Mammary epithelial cell (primary cell): ENCODE measurements around the gene FHDC1.

Experiments used
- EZH2 ChIP-seq: IDR thresholded peaks from 2 replicates; pipeline ENCODE4 v1.6.1; 2012; ENCODE audit warnings: low read length, inconsistent platforms, borderline replicate concordance
- TF ChIP-seq, protein P1 (sequence below), 2 donors: IDR thresholded peaks in 1 of 2; conservative IDR thresholded peaks in 1 of 2; 2 replicates each; pipeline ENCODE4 v1.5.1; 2011 to 2012; ENCODE audit warnings: inconsistent platforms in 2 of 2, low read length in 2 of 2, mild to moderate bottlenecking in 2 of 2, control low read depth in 1 of 2, low read depth in 1 of 2; ENCODE audit not compliant: insufficient read depth in 1 of 2; ENCODE audit errors: extremely low read depth in 1 of 2

DNA sequence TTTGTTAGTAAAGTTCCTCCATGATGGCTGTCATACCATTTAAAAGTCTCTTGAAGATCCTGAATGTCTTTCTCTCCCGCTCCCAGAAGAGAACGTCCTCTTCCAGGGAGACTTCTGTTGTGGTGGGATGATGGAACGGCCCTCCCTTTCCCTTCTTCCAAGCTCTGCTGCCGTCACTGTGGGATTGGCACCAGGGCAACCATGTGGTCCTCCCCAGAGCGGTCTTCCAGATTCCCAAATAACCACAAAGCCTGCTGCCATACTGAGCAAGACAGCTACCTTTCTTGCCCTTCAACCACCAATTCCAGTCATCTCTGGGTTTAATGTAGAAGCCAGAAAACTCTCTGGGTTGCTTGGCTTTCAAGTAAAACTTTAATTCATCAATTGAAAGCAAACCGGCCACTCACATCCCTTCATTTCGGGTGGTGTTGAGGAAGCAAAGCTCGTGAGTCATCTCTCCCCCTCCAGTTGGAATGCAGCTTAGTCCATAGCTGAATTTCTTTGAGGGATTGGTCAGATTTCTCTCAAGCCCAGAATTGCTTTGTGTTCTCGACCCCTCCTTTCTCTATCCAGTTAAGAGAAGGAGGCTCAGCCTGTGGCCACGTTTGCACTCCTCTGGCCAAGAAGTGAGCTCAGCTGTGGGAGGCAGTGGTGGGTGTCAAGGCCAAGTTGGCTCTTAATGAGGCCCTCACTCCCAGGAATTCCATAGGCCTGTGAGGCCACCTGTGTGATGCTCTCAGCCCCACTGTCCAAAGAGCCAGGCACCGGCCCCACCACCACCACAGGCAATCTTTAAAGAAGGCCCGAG, 36.9 kb downstream of the FHDC1 start:
- no peak for TF ChIP-seq EZH2
- TF ChIP-seq, protein P1, sequence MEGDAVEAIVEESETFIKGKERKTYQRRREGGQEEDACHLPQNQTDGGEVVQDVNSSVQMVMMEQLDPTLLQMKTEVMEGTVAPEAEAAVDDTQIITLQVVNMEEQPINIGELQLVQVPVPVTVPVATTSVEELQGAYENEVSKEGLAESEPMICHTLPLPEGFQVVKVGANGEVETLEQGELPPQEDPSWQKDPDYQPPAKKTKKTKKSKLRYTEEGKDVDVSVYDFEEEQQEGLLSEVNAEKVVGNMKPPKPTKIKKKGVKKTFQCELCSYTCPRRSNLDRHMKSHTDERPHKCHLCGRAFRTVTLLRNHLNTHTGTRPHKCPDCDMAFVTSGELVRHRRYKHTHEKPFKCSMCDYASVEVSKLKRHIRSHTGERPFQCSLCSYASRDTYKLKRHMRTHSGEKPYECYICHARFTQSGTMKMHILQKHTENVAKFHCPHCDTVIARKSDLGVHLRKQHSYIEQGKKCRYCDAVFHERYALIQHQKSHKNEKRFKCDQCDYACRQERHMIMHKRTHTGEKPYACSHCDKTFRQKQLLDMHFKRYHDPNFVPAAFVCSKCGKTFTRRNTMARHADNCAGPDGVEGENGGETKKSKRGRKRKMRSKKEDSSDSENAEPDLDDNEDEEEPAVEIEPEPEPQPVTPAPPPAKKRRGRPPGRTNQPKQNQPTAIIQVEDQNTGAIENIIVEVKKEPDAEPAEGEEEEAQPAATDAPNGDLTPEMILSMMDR (conservative IDR thresholded peaks at IDR 0.05 in 1 of 2, IDR thresholded peaks at IDR 0.05 in 1 of 2; ENCODE audit: extremely low read depth in 1 of 2, insufficient read depth in 1 of 2, low read depth in 1 of 2, low read length in 2 of 2) = no peak
